GM21723 (cell line): ENCODE results near the gene SOX5.
"Not testable (repeated sequence)": the region's sequence is repeated elsewhere in the genome, so short reads cannot be mapped to it uniquely, and the experiment has no call there.

Source experiments
- ATAC-seq: cut with Tn5 transposase; IDR thresholded peaks from one replicate; pipeline ENCODE4 v1.9.1; 2021; ENCODE audit warnings: mild to moderate bottlenecking, moderate library complexity; ENCODE audit not compliant: unreplicated experiment

The SOX5 gene

GRCh38 chr12:23847857-23848256 is 101.6 kb downstream of the SOX5 start:
- ATAC-seq = no peak

- no peak for ATAC-seq
Observed at GRCh38 chr12:23843958-23844357, 105.5 kb downstream of the SOX5 start.

DNA sequence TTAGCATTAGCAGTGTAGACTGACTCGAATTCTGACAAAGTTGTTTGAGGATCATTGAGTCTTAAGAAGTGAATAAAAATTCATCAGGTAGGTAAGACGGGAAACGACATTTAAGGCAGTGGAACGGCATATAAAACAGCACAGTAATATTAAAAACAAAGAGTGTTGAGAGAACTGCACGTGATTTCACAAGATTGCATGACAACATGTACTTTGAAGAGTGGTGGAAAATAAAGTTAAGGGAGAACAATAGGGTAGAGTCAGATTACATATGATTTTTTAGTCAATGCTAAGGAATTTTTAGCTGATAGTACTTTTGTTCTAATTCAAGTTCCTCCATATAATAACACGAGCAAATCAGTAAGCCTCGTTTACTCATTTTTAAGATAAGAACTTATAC is 115.4 kb downstream of the SOX5 start:
- ATAC-seq = no peak

GRCh38 chr12:23831739-23832138 is 117.7 kb downstream of the SOX5 start:
- no peak for ATAC-seq

DNA sequence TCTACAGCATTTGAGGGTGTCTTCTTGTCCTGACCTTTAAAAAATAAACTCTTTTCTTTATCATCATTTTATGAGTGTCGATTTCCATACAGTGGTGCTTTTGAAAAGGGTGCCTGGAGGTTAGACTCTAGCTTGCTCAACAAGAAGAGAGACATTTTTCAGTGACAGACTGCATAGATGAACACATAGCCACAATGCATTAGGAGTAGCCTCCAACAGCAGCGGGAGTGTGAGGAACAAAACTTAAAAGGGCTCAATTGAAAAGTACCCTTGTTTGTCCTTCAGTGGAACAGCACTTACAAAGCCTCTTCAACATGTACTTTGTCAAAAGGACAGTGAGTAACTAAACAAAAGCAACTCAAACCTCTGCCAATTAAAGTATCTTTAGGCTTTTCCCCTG is 119.3 kb downstream of the SOX5 start:
- no peak for ATAC-seq

GRCh38 chr12:23827353-23827752 is 122.1 kb downstream of the SOX5 start:
- ATAC-seq = no peak

GRCh38 chr12:23825124-23825523 is 124.3 kb downstream of the SOX5 start:
- not testable (repeated sequence) for ATAC-seq

- ATAC-seq = no peak
Observed at GRCh38 chr12:23824358-23824757, 125.1 kb downstream of the SOX5 start.

DNA sequence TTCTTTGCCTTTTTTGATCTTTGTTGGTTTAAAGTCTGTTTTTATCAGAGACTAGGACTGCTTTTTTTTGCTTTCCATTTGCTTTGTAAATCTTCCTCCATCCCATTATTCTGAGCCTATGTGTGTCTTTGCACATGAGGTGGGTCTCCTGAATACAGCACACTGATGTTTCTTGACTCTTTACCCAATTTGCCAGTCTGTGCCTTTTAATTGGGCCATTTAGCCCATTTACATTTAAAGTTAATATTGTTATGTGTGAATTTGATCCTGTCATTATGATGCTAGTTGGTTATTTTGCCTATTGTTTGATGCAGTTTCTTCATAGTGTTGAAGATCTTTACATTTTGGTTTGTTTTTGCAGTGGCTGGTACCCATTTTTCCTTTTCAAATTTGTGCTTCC is 126.6 kb downstream of the SOX5 start:
- ATAC-seq = not testable (repeated sequence)

- no peak for ATAC-seq
Observed at GRCh38 chr12:23817345-23817744, 132.1 kb downstream of the SOX5 start.

GRCh38 chr12:23816394-23816851 is 133.0 kb downstream of the SOX5 start:
- ATAC-seq = no peak

DNA sequence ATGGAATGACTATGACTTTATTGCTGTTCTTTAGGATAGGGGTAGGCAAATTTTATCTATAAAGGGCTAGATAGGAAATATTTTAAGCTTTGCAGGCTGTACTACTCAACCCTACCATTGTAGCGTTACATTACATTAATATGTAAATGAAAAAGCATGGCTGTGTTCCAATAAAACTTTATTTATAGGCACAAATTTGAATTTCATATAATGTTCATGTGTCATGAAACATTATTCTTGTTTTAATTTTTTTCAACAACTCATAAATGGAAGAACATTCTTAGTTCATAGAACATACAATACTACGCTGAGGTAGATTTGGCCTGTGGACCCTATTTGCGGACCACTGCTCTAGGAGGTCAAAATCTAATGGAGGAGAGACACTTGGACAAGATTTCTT is 133.7 kb downstream of the SOX5 start:
- no peak for ATAC-seq

- no peak for ATAC-seq
Observed at GRCh38 chr12:23813206-23813605, 136.3 kb downstream of the SOX5 start.

GRCh38 chr12:23810329-23810902 is 139.1 kb downstream of the SOX5 start:
- ATAC-seq = no peak

GRCh38 chr12:23803540-23803939 is 145.9 kb downstream of the SOX5 start:
- no peak for ATAC-seq

DNA sequence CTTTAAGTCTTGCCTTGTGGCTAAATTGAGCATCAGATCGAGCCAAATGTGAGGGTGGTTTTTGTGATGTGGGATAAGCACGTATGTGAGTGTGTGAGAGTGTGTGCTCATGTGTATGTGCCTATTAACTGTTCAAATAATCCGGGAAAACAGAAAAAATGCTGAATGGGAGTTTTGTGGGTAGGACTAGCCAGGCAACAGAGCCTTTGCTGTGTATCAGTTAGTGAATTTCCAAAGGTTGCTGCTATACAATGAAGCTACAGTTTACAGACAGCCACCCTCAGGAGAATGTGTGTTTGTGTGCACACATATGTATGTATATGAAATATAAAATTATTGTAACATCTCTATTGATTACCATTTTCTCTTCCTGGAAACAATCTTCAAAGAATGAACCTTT is 154.0 kb downstream of the SOX5 start:
- ATAC-seq = no peak

- no peak for ATAC-seq
Observed at GRCh38 chr12:23781118-23781517, 168.4 kb downstream of the SOX5 start.

- no peak for ATAC-seq
Observed at GRCh38 chr12:23775208-23775607, 174.3 kb downstream of the SOX5 start.

GRCh38 chr12:23771240-23771949 is 178.1 kb downstream of the SOX5 start:
- ATAC-seq = no peak

GRCh38 chr12:23770202-23770938 is 179.1 kb downstream of the SOX5 start:
- no peak for ATAC-seq

- no peak for ATAC-seq
Observed at GRCh38 chr12:23767834-23768233, 181.6 kb downstream of the SOX5 start.

GRCh38 chr12:23763724-23764123 is 185.7 kb downstream of the SOX5 start:
- ATAC-seq = no peak
